Transverse colon (tissue), 4 donors: ENCODE data around the gene GALNT12. TPM values are rescaled to one million over a fixed set of nuclear protein-coding genes. Genes with fewer than 3 reads are reported as not detected.
A peak's percentile ranks its signal among the peaks of the same experiment; 100 is the strongest.

Source experiments
- DNase-seq: peaks from one replicate; pipeline ENCODE4 v3.0.0-alpha.2; 2019
- H3K27ac ChIP-seq, 4 donors: fragments of 200-600 bp; sonication (generic); 2 replicates each; pipeline ENCODE4 v1.5.1; 2016 to 2018; ENCODE audit warnings: inconsistent platforms in 4 of 4
- H3K27me3 ChIP-seq: fragments of 200-600 bp; sonication (generic); 2 replicates; pipeline ENCODE4 v1.5.1; 2017; ENCODE audit warnings: inconsistent platforms
- H3K36me3 ChIP-seq, 4 donors: fragments of 200-600 bp; sonication (generic); 2 replicates each; pipeline ENCODE4 v1.5.1; 2017 to 2019; ENCODE audit warnings: inconsistent platforms in 4 of 4
- H3K4me1 ChIP-seq, 4 donors: fragments of 200-600 bp; sonication (generic); 2 replicates each; pipeline ENCODE4 v1.5.1; 2017 to 2020; ENCODE audit warnings: inconsistent platforms in 4 of 4
- H3K4me3 ChIP-seq, 4 donors: fragments of 200-600 bp; sonication (generic); 1 replicate in 1 of 4; 2 replicates in 3 of 4; pipeline versions ENCODE4 v1.5.1 to v1.6.1; 2017 to 2019; ENCODE audit warnings: inconsistent platforms in 4 of 4
- H3K9me3 ChIP-seq, 2 donors: fragments of 200-600 bp; sonication (generic); 2 replicates each; pipeline ENCODE4 v1.5.1; 2017 to 2019; ENCODE audit warnings: inconsistent platforms in 2 of 2
- CTCF ChIP-seq, 5 experiments: fragments of 200-600 bp in 3 of 5; fragments of 450-650 bp in 2 of 5; sonication (generic) in 3 of 5; IDR thresholded peaks; 1 replicate in 2 of 5; 2 replicates in 3 of 5; pipeline ENCODE4 v1.5.1; 2016 to 2017; ENCODE audit warnings: antibody characterized with exemption in 5 of 5, inconsistent platforms in 3 of 5, mild to moderate bottlenecking in 2 of 5, moderate library complexity in 1 of 5
- EP300 ChIP-seq: sonication (generic); formaldehyde crosslinking; IDR thresholded peaks from one replicate; pipeline ENCODE4 v1.6.1; 2017; ENCODE audit warnings: antibody characterized with exemption, low read depth
- POLR2A ChIP-seq: fragments of 450-650 bp; IDR thresholded peaks from one replicate; pipeline ENCODE4 v1.6.1; 2016; ENCODE audit warnings: antibody characterized with exemption, mild to moderate bottlenecking, moderate library complexity
- POLR2AphosphoS5 ChIP-seq, 3 donors: sonication (generic); formaldehyde crosslinking; IDR thresholded peaks; one replicate each; pipeline ENCODE4 v1.6.1; 2016; ENCODE audit warnings: antibody characterized with exemption in 3 of 3
- WGBS, 2 donors: methylation state at CpG; one replicate each; pipeline ENCODE4 v1.1.5; 2018; ENCODE audit warnings: low coverage in 1 of 2; 5-methylcytosine and 5-hydroxymethylcytosine counted together
- in situ Hi-C, 4 donors: fragments of 200-750 bp; cut with MboI; loops; one replicate each; pipeline versions ENCODE4 v1.15.0 to v1.15.1; 2017; ENCODE audit warnings: low sequenced_read_pairs in 3 of 4, low pct_ligation_motif_present in 1 of 4, low pct_unique_long_range_greater_than_20kb in 1 of 4
- intact Hi-C: fragments of 100-400 bp; cut with DNase I; formaldehyde crosslinking; loops from one replicate; pipeline ENCODE4 v1.15.1; 2023; ENCODE audit warnings: low total_unique reads
- total RNA-seq, 4 donors: library from RNA; depleted of rRNA; stranded (reverse); fragments of >200 nt; gene quantifications; one replicate each; pipeline ENCODE4 v1.1.0, GENCODE V29; 2016

Gene GALNT12
- total RNA-seq, 4 donors from 2014 or later = 79.7 to 174 (median 120) TPM

DNA sequence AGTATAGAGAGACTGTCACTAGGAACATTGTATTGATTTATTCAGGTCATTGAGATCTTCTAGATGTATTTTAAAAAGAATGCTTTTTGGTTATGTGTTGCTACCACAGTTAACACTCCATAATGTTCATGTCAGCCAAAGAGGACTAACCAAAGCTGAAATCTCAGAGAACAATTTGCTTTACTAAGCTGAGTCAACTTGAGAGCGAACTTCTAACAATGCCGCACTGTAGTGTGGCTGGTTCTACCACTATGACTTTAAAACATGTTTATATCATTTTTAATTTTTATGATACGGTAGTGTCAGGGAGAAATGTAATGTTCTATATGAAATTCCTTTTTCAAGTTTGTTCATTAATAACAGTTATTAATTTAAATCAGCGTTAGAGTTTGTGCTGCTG lies 42.1 kb downstream of the GALNT12 start:
- no peak overlapping the region for H3K4me3 ChIP-seq
- 86 to 91% methylated on average over 4 of the region's 4 CpGs for WGBS, 2 donors

DNA sequence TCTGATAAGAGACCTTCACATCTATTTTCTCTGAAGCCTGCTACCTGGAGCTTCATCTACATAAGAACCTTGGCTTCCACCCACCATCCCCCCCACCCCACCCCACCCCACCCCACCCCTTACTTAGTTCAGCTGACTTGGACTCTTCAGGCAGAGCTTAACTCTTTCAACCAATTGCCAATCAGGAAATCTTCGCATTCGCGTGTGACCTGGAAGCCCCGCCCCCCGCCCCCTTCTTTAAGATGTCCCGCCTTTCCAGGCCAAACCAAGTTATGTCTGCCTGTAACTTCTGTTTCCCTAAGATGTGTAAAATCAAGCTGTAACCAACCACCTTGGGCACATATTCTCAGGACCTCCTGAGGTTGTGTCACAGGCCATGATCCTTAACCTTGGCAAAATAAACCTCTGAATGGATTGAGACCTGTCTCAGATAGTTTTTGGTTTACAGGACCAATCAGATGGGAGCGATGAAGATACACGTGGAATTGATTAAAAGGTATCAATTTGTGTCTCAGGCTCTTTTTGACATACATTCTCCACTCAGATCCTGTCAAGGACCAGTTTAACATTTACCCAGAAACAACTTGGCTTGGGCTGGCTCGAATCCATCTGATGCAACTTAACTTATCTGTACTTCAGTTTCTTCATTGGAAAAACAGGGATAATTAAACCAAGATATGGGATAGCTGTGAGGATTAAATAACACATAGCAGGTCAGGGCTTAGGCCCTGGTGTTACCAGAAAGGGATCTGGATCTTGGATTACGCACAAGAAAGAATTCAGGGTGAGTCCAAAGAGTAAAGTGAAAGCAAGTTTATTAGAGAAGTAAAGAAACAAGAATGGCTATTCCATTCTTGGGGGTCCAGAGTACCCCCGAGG lies 43.6 kb downstream of the GALNT12 start:
- DNase-seq = no peak
- no peaks in the 10 kb centered on the region for H3K36me3 ChIP-seq
- H3K4me3 ChIP-seq = no peak overlapping the region
- peaks cover 0 to 18% (median 12%) of the 10 kb centered on the region in 4 donors for H3K4me1 ChIP-seq
- TF ChIP-seq POLR2A (no peak), POLR2AphosphoS5 (IDR thresholded peaks at IDR 0.05) (no peak), CTCF (IDR thresholded peaks at IDR 0.05) (no peak), EP300 (no peak)
- no peaks in the 10 kb centered on the region for H3K9me3 ChIP-seq
- peak overlapping the region in 1 of 4 donors; percentile 34 for H3K27ac ChIP-seq
- H3K27me3 ChIP-seq = no peaks in the 10 kb centered on the region
- intact Hi-C loops = no loop called here
- in situ Hi-C loops = loop anchor here (10.0 to 25.0 kb wide), 4 partner anchors 136 to 286 kb away; no protein-coding TSS in a partner anchor
- WGBS, 2 donors = 85 to 91% methylated on average over 4 to 11 of the region's 11 CpGs

More for the DNA sequence above, 42.1 kb downstream of the GALNT12 start:
- H3K27me3 ChIP-seq = no peaks in the 10 kb centered on the region
- no peak for DNase-seq
- peaks cover 0 to 18% (median 12%) of the 10 kb centered on the region in 4 donors for H3K4me1 ChIP-seq
- peak overlapping the region; percentile 66 to 72 (median 69) for H3K27ac ChIP-seq
- H3K9me3 ChIP-seq = no peaks in the 10 kb centered on the region
- H3K36me3 ChIP-seq = peaks cover 0 to 3% (median 0%) of the 10 kb centered on the region in 4 donors
- intact Hi-C loops = no loop called here
- TF ChIP-seq EP300 = no peak
- no peak for TF ChIP-seq POLR2AphosphoS5 (IDR thresholded peaks at IDR 0.05)
- no peak for TF ChIP-seq CTCF (IDR thresholded peaks at IDR 0.05)
- in situ Hi-C loops = no loop called here

DNA sequence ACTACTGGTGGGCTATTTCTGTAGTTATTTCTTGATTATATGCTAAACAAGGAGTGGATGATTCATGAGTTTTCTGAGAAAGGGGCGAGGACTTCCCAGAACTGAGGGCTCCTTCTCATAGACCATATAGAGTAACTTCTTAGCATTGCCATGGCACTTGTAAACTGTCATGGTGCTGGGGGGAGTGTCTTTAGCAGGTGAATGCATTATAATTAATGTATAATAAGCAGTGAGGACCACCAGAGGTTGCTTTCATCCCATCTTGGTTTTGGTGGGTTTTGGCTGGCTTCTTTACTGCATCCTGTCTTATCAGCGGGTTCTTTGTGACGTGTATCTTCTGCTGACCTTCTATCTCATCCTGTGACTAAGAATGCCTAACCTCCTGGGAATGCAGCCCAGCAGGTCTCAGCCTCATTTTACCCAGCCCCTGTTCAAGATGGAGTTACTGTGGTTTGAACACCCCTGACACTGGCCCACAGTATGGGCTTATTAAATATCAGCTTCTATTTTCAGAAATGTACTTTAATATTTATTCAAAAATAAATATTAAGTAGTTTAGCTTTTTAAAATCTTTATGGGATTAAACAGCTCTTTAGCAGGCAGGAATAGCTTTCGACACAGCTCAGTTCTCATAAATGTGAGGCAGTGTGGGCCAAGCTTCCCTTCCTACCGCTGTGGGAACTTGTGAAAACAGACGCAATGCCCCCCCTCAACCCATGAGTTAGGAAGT lies 44.4 kb downstream of the GALNT12 start:
- 73 to 82% methylated on average over 3 to 6 of the region's 6 CpGs for WGBS, 2 donors
- Histone ChIP-seq H3K27me3 (no peaks in the 10 kb centered on the region), H3K4me3 (no peak overlapping the region), H3K36me3 (no peaks in the 10 kb centered on the region), H3K27ac (no peak overlapping the region), H3K4me1 (peaks cover 0 to 18% (median 12%) of the 10 kb centered on the region in 4 donors), H3K9me3 (no peaks in the 10 kb centered on the region)
- DNase-seq = no peak
- in situ Hi-C loops = loop anchor here (10.0 to 25.0 kb wide), 4 partner anchors 135 to 285 kb away; no protein-coding TSS in a partner anchor
- intact Hi-C loops = no loop called here
- no peak for TF ChIP-seq POLR2A
- TF ChIP-seq CTCF (IDR thresholded peaks at IDR 0.05) = no peak
- TF ChIP-seq POLR2AphosphoS5 (IDR thresholded peaks at IDR 0.05) = no peak
- no peak for TF ChIP-seq EP300

GRCh38 chr9:98852460-98852734 lies 44.9 kb downstream of the GALNT12 start:
- intact Hi-C loops = no loop called here
- no peaks in the 10 kb centered on the region for H3K27me3 ChIP-seq
- no peak for DNase-seq
- no peak overlapping the region for H3K27ac ChIP-seq
- H3K9me3 ChIP-seq = no peaks in the 10 kb centered on the region
- 69 to 74% methylated on average over 6 of the region's 6 CpGs for WGBS, 2 donors
- in situ Hi-C loops = loop anchor here (10.0 to 25.0 kb wide), 4 partner anchors 135 to 285 kb away; no protein-coding TSS in a partner anchor
- TF ChIP-seq EP300 (no peak), CTCF (IDR thresholded peaks at IDR 0.05) (no peak)
- peaks cover 0 to 18% (median 12%) of the 10 kb centered on the region in 4 donors for H3K4me1 ChIP-seq
- no peak overlapping the region for H3K4me3 ChIP-seq
- no peaks in the 10 kb centered on the region for H3K36me3 ChIP-seq
